GM21367 (cell line): Measurements from ENCODE around the gene VARS2.
"Not testable (repeated sequence)": the region's sequence is repeated elsewhere in the genome, so short reads cannot be mapped to it uniquely, and the experiment has no call there.

Experiments used
- ATAC-seq: cut with Tn5 transposase; IDR thresholded peaks from one replicate; pipeline ENCODE4 v1.9.1; 2021; ENCODE audit not compliant: unreplicated experiment

VARS2 gene

GRCh38 chr6:30914076-30914853 lies at the start of gene VARS2:
TSS of gene VARS2 (plus strand) at chr6:30914238. CDS start at chr6:30914837, 599 bp downstream.
- peak; percentile 61 for ATAC-seq

GRCh38 chr6:30864325-30864724 lies 49.7 kb upstream of the VARS2 start:
- ATAC-seq, result no peak

- ATAC-seq, result not testable (repeated sequence)
Observed at GRCh38 chr6:30869241-30869749, 44.7 kb upstream of the VARS2 start.

GRCh38 chr6:30870546-30870945 lies 43.5 kb upstream of the VARS2 start:
- ATAC-seq, result no peak

GRCh38 chr6:30871592-30872183 lies 42.4 kb upstream of the VARS2 start:
- ATAC-seq, result no peak

- no peak for ATAC-seq
Observed at GRCh38 chr6:30873137-30873640, 40.8 kb upstream of the VARS2 start.

GRCh38 chr6:30873795-30874194 lies 40.2 kb upstream of the VARS2 start:
- ATAC-seq, result not testable (repeated sequence)

- no peak for ATAC-seq
Observed at GRCh38 chr6:30875244-30876038, 38.6 kb upstream of the VARS2 start.

GRCh38 chr6:30876039-30876730 lies 37.9 kb upstream of the VARS2 start:
- no peak for ATAC-seq

- no peak for ATAC-seq
Observed at GRCh38 chr6:30877419-30878262, 36.4 kb upstream of the VARS2 start.

- no peak for ATAC-seq
Observed at GRCh38 chr6:30879684-30880427, 34.2 kb upstream of the VARS2 start.

- no peak for ATAC-seq
Observed at GRCh38 chr6:30880698-30881252, 33.3 kb upstream of the VARS2 start.

- ATAC-seq, result no peak
Observed at GRCh38 chr6:30881392-30882203, 32.4 kb upstream of the VARS2 start.

GRCh38 chr6:30882204-30882758 lies 31.8 kb upstream of the VARS2 start:
- no peak for ATAC-seq

- no peak for ATAC-seq
Observed at GRCh38 chr6:30882759-30883684, 31.0 kb upstream of the VARS2 start.

- no peak for ATAC-seq
Observed at GRCh38 chr6:30883685-30884520, 30.1 kb upstream of the VARS2 start, which contains the start of gene DDR1. TSS of gene DDR1 (plus strand) at chr6:30884519. CDS start at chr6:30888730, 4,211 bp downstream.
